HepG2 (cell line): ENCODE data around the gene TPRG1. TPM values are rescaled to one million over a fixed set of nuclear protein-coding genes. Genes with fewer than 3 reads are reported as not detected.

Experiments used
- ATAC-seq: fragments of 200-7000 bp; cut with Tn5 transposase; 3 replicates; pipeline ENCODE4 v1.9.1; 2020; ENCODE audit warnings: mild to moderate bottlenecking, moderate library complexity
- BruUV-seq: library from RNA; stranded (reverse); fragments of 400-500 nt; replicated peaks from 2 replicates; lab custom pipeline; 2021; lab: Mats Ljungman, UMichigan
- CTCF ChIA-PET: fragments of 300-600 bp; formaldehyde crosslinking; extraction: SDS; loops from one replicate; lab custom pipeline; 2021; ENCODE audit warnings: low total read pairs, inconsistent platforms, low intra/inter-chr PET ratio; lab: Yijun Ruan, JAX
- POLR2A ChIA-PET: fragments of 350-600 bp; sonication (Branson Sonifier 250); formaldehyde crosslinking; loops from one replicate; lab custom pipeline; 2020; ENCODE audit warnings: antibody characterized with exemption, inconsistent platforms; lab: Yijun Ruan, JAX
- DNase-seq: peaks from one replicate; pipeline ENCODE4 v3.0.0-alpha.2; 2015; ENCODE audit warnings: low spot score
- FAIRE-seq: peaks from 3 replicates; lab custom pipeline; 2011; peaks lifted over from hg19 to GRCh38; lab: Jason Lieb, UNC
- H2AFZ ChIP-seq: one replicate; pipeline ENCODE4 v1.6.1; 2011; ENCODE audit warnings: low read length, inconsistent platforms
- H3K27ac ChIP-seq: fragments of 300-600 bp; 3 replicates; pipeline ENCODE4 v1.8.0; 2011; ENCODE audit warnings: mixed run types, mild to moderate bottlenecking, mixed read lengths, low read length, inconsistent platforms; ENCODE audit not compliant: insufficient read depth; ENCODE audit errors: extremely low read length
- H3K27me3 ChIP-seq, 2 experiments: fragments of 200-600 bp in 1 of 2; 2 replicates in 1 of 2; 3 replicates in 1 of 2; pipeline versions ENCODE4 v1.6.0 to v1.8.0; 2011; ENCODE audit warnings: low read length in 2 of 2, mild to moderate bottlenecking in 2 of 2, moderate library complexity in 2 of 2, inconsistent platforms in 1 of 2; ENCODE audit not compliant: insufficient read depth in 2 of 2, control insufficient read depth in 1 of 2
- H3K36me3 ChIP-seq, 2 experiments: fragments of 200-600 bp in 1 of 2; replicated peaks in 1 of 2; 2 replicates in 1 of 2; 3 replicates in 1 of 2; pipeline versions ENCODE4 v1.5.1 to v1.8.0; 2011; ENCODE audit warnings: low read length in 2 of 2, inconsistent platforms in 1 of 2; ENCODE audit not compliant: insufficient read depth in 2 of 2, control insufficient read depth in 1 of 2
- H3K4me1 ChIP-seq: 2 replicates; pipeline ENCODE4 v1.5.1; 2012; ENCODE audit warnings: low read length, inconsistent platforms; ENCODE audit not compliant: insufficient read depth
- H3K4me2 ChIP-seq: 2 replicates; pipeline ENCODE4 v1.6.0; 2011; ENCODE audit warnings: low read depth, low read length, inconsistent platforms
- H3K4me3 ChIP-seq, 3 experiments: fragments of 200-600 bp in 1 of 3; sonication (generic), shearing (Covaris generic) in 1 of 3; replicated peaks in 1 of 3; 2 replicates each; pipeline ENCODE4 v1.5.1; 2011 to 2016; ENCODE audit warnings: low read length in 3 of 3, inconsistent platforms in 2 of 3, low read depth in 2 of 3, mild to moderate bottlenecking in 2 of 3, control low read depth in 1 of 3, mixed read lengths in 1 of 3; ENCODE audit not compliant: insufficient read depth in 1 of 3
- H3K79me2 ChIP-seq: one replicate; pipeline ENCODE4 v1.6.1; 2011; ENCODE audit warnings: low read length, inconsistent platforms; ENCODE audit not compliant: insufficient read depth
- H3K9ac ChIP-seq: 2 replicates; pipeline ENCODE4 v1.6.0; 2011; ENCODE audit warnings: mild to moderate bottlenecking, low read depth, low read length, inconsistent platforms; ENCODE audit not compliant: insufficient read depth
- H3K9me3 ChIP-seq: 2 replicates; pipeline ENCODE4 v1.5.1; 2012; ENCODE audit warnings: mild to moderate bottlenecking, low read length
- H4K20me1 ChIP-seq: 2 replicates; pipeline ENCODE4 v1.6.0; 2011; ENCODE audit warnings: inconsistent platforms, mild to moderate bottlenecking, low read length, moderate library complexity; ENCODE audit not compliant: insufficient read depth
- ATF5 ChIP-seq: sonication (generic); formaldehyde crosslinking; IDR thresholded peaks from 2 replicates; pipeline ENCODE4 v1.4.0; 2020; ENCODE audit warnings: mild to moderate bottlenecking, low read depth, missing genetic modification reagents
- FOXP4 ChIP-seq: sonication (generic); formaldehyde crosslinking; IDR thresholded peaks from 2 replicates; pipeline ENCODE4 v1.4.0; 2020; ENCODE audit warnings: missing genetic modification reagents
- GFI1 ChIP-seq: sonication (generic); formaldehyde crosslinking; IDR thresholded peaks from 2 replicates; pipeline ENCODE4 v1.5.0; 2020; ENCODE audit warnings: missing genetic modification reagents, mild to moderate bottlenecking, borderline replicate concordance
- ISX ChIP-seq: sonication (generic); formaldehyde crosslinking; conservative IDR thresholded peaks from 2 replicates; pipeline ENCODE4 v1.5.0; 2020; ENCODE audit warnings: missing genetic modification reagents
- KLF16 ChIP-seq, 2 experiments: sonication (generic) in 1 of 2; formaldehyde crosslinking in 1 of 2; IDR thresholded peaks; 2 replicates each; pipeline versions ENCODE4 v1.6.1 to v1.8.0; 2016 to 2023; ENCODE audit warnings: missing genetic modification reagents in 2 of 2, missing compliant biosample characterization in 1 of 2
- MTF2 ChIP-seq: sonication (generic); formaldehyde crosslinking; IDR thresholded peaks from 2 replicates; pipeline ENCODE4 v1.5.0; 2020; ENCODE audit warnings: missing genetic modification reagents, borderline replicate concordance
- SRF ChIP-seq: IDR thresholded peaks from 2 replicates; pipeline ENCODE4 v1.6.1; 2011; ENCODE audit warnings: mild to moderate bottlenecking, low read depth, low read length, moderate library complexity
- TOE1 ChIP-seq: sonication (generic); formaldehyde crosslinking; IDR thresholded peaks from 2 replicates; pipeline ENCODE4 v1.4.0; 2020; ENCODE audit warnings: mild to moderate bottlenecking, missing genetic modification reagents
- TOPORS ChIP-seq: sonication (generic); formaldehyde crosslinking; IDR thresholded peaks from 2 replicates; pipeline ENCODE4 v1.8.0; 2023; ENCODE audit warnings: mild to moderate bottlenecking, missing genetic modification reagents
- ZEB1 ChIP-seq: IDR thresholded peaks from 2 replicates; pipeline ENCODE4 v1.6.1; 2012; ENCODE audit warnings: mild to moderate bottlenecking, low read depth, inconsistent platforms; ENCODE audit not compliant: insufficient replicate concordance
- ZNF510 ChIP-seq: sonication (generic); formaldehyde crosslinking; IDR thresholded peaks from 2 replicates; pipeline ENCODE4 v1.4.0; 2020; ENCODE audit warnings: low read depth, mild to moderate bottlenecking, missing genetic modification reagents
- WGBS: methylation state at CpG from one replicate; pipeline ENCODE4 v1.1.6; 2017; ENCODE audit warnings: low lambda C conversion rate; 5-methylcytosine and 5-hydroxymethylcytosine counted together
- in situ Hi-C: cut with HindIII; loops from 2 replicates; pipeline ENCODE4 v1.10.0; 2017; ENCODE audit warnings: low pct_unique_long_range_greater_than_20kb; ENCODE audit not compliant: extremely low pct_ligation_motif_present
- intact Hi-C: fragments of 100-400 bp; cut with micrococcal nuclease; formaldehyde crosslinking; loops from one replicate; pipeline ENCODE4 v1.10.0; 2022; ENCODE audit not compliant: unreplicated experiment
- polyA plus RNA-seq, 8 experiments: library from polyadenylated mRNA; depleted of rRNA in 3 of 8; stranded (reverse) in 7 of 8; unstranded in 1 of 8; fragments of >200 nt; fragmentation: Illumina TruSeq in 4 of 8; extraction: Trizol in 4 of 8; gene quantifications; 2 replicates each; pipeline versions ENCODE4 v1.2.1 to v1.2.3, GENCODE V29; 2011 to 2016; ENCODE audit warnings: low read depth in 4 of 8, missing spikeins in 1 of 8, mixed read lengths in 1 of 8; ENCODE audit not compliant: insufficient read depth in 1 of 8
- total RNA-seq, 5 experiments: library from RNA; depleted of rRNA; stranded (reverse); fragments of >200 nt; fragmentation: Illumina TruSeq; extraction: Trizol; gene quantifications; 2 replicates each; pipeline ENCODE4 v1.2.3, GENCODE V29; 2016; ENCODE audit warnings: low read depth in 1 of 5

The TPRG1 gene
- total and polyA plus RNA-seq, 2 of the 13 experiments (the other 11 are each of a cell fraction or from before 2014, with no cell fraction given): 0.17 TPM; not detected in 1

- Histone ChIP-seq H4K20me1 (no peaks in the 10 kb centered on the region), H3K9ac (no peak overlapping the region), H3K27me3 (peaks cover 0 to 1% of the 10 kb centered on the region in 2 experiments; a peak in 1 of 5 replicates), H3K4me1 (no peaks in the 10 kb centered on the region), H3K4me3 (no peak overlapping the region), H3K79me2 (no peaks in the 10 kb centered on the region), H2AFZ (no peak overlapping the region), H3K9me3 (no peaks in the 10 kb centered on the region), H3K36me3 (no peaks in the 10 kb centered on the region), H3K27ac (no peak overlapping the region), H3K4me2 (no peak overlapping the region)
- no TSS peak for BruUV-seq
- 31% methylated on average over 6 of the region's 6 CpGs for WGBS
- ATAC-seq: no peak
- no peak for FAIRE-seq
- intact Hi-C loops (no loop called here), in situ Hi-C loops (no loop called here)
- POLR2A ChIA-PET: no interaction called here
- CTCF ChIA-PET: no interaction called here
- DNase-seq: no peak
- TF ChIP-seq TOPORS (CRISPR knock-in tag): no peak
- no peak for TF ChIP-seq SRF
- TF ChIP-seq ZEB1: no peak
- TF ChIP-seq ISX (CRISPR knock-in tag): no peak
- TF ChIP-seq MTF2 (CRISPR knock-in tag): no peak
- TF ChIP-seq ATF5: no peak
- TF ChIP-seq GFI1 (CRISPR knock-in tag): no peak
- TF ChIP-seq TOE1 (CRISPR knock-in tag): no peak
- no peak for TF ChIP-seq KLF16 (CRISPR knock-in tag; IDR thresholded peaks at IDR 0.05)
- TF ChIP-seq FOXP4 (CRISPR knock-in tag): no peak
- TF ChIP-seq ZNF510: no peak
Observed at GRCh38 chr3:189202106-189202505, 30.3 kb downstream of the TPRG1 start.
